Mesodermal cell (in vitro differentiated cells): ENCODE data around the gene YOD1. TPM values are rescaled to one million over a fixed set of nuclear protein-coding genes. Genes with fewer than 3 reads are reported as not detected.

Source experiments
- H3K27ac ChIP-seq: 2 replicates; pipeline ENCODE4 v1.7.0; 2013; ENCODE audit warnings: mild to moderate bottlenecking, low read depth, low read length, moderate library complexity; ENCODE audit not compliant: severe bottlenecking
- H3K36me3 ChIP-seq: 2 replicates; pipeline ENCODE4 v1.7.1; 2013; ENCODE audit warnings: mild to moderate bottlenecking, low read length, moderate library complexity; ENCODE audit not compliant: control insufficient read depth, insufficient read depth
- H3K4me1 ChIP-seq: one replicate; pipeline ENCODE4 v1.7.1; 2013; ENCODE audit warnings: mild to moderate bottlenecking, low read length; ENCODE audit not compliant: insufficient read depth, control insufficient read depth, poor library complexity, severe bottlenecking
- H3K4me3 ChIP-seq: 2 replicates; pipeline ENCODE4 v1.7.0; 2013; ENCODE audit warnings: low read length, control low read depth, mild to moderate bottlenecking; ENCODE audit not compliant: insufficient read depth, poor library complexity, severe bottlenecking; ENCODE audit errors: extremely low read depth
- H3K9me3 ChIP-seq: 2 replicates; pipeline ENCODE4 v1.7.1; 2013; ENCODE audit warnings: mild to moderate bottlenecking, low read length, moderate library complexity; ENCODE audit not compliant: control insufficient read depth
- WGBS, 2 experiments: methylation state at CpG; one replicate each; pipeline ENCODE4 v1.1.5; 2013; ENCODE audit warnings: missing lambda C conversion rate in 2 of 2; ENCODE audit not compliant: insufficient coverage in 2 of 2; 5-methylcytosine and 5-hydroxymethylcytosine counted together
- polyA plus RNA-seq, 2 experiments: library from polyadenylated mRNA; stranded (reverse); fragments of 50-300 nt; gene quantifications; one replicate each; pipeline ENCODE4 v1.2.3, GENCODE V29; 2013

Gene YOD1
- 11.7 TPM for polyA plus RNA-seq (2013, experiment 1 of 2)
- polyA plus RNA-seq (2013, experiment 2 of 2), result 9.9 TPM

GRCh38 chr1:207051191-207051943 is at the start of gene YOD1:
Gene YOD1, minus strand, starts transcription at chr1:207051208. Its CDS starts 178 bp downstream, at chr1:207051030.
- Histone ChIP-seq H3K36me3 (peaks cover 21% of the 10 kb centered on the region), H3K4me1 (peaks cover 4% of the 10 kb centered on the region), H3K27ac (peak within 1 kb of the TSS; percentile 93), H3K9me3 (no peaks in the 10 kb centered on the region), H3K4me3 (peak within 1 kb of the TSS; percentile 97)
- 84 to 86% methylated on average over 9 to 10 of the region's 15 CpGs for WGBS, 2 experiments

GRCh38 chr1:207097871-207098324 is 46.9 kb upstream of the YOD1 start:
- no peaks in the 10 kb centered on the region for H3K36me3 ChIP-seq
- H3K4me3 ChIP-seq, result no peak overlapping the region
- 85 to 93% methylated on average over 2 to 3 of the region's 3 CpGs for WGBS, 2 experiments
- H3K4me1 ChIP-seq, result no peaks in the 10 kb centered on the region
- H3K27ac ChIP-seq, result no peak overlapping the region
- H3K9me3 ChIP-seq, result no peaks in the 10 kb centered on the region

- H3K27ac ChIP-seq, result no peak overlapping the region
- H3K9me3 ChIP-seq, result no peaks in the 10 kb centered on the region
- peaks cover 9% of the 10 kb centered on the region for H3K4me1 ChIP-seq
- H3K4me3 ChIP-seq, result no peak overlapping the region
- no peaks in the 10 kb centered on the region for H3K36me3 ChIP-seq
- WGBS, 2 experiments, result 67 to 100% methylated on average over 1 of the region's 2 CpGs
Measured at GRCh38 chr1:207093944-207094343, 42.9 kb upstream of the YOD1 start.

GRCh38 chr1:207091200-207091908 is 40.3 kb upstream of the YOD1 start:
- no peaks in the 10 kb centered on the region for H3K36me3 ChIP-seq
- 86 to 90% methylated on average over 4 of the region's 4 CpGs for WGBS, 2 experiments
- H3K27ac ChIP-seq, result no peak overlapping the region
- peaks cover 28% of the 10 kb centered on the region for H3K4me1 ChIP-seq
- no peaks in the 10 kb centered on the region for H3K9me3 ChIP-seq
- no peak overlapping the region for H3K4me3 ChIP-seq

GRCh38 chr1:207089627-207090355 is 38.8 kb upstream of the YOD1 start:
- Histone ChIP-seq H3K36me3 (no peaks in the 10 kb centered on the region), H3K4me1 (peaks cover 43% of the 10 kb centered on the region), H3K4me3 (no peak overlapping the region), H3K27ac (no peak overlapping the region), H3K9me3 (no peaks in the 10 kb centered on the region)
- WGBS, 2 experiments, result 90 to 96% methylated on average over 15 to 16 of the region's 17 CpGs

- Histone ChIP-seq H3K4me3 (no peak within 1 kb of the TSS), H3K36me3 (no peaks in the 10 kb centered on the region), H3K9me3 (no peaks in the 10 kb centered on the region), H3K27ac (peak within 1 kb of the TSS; percentile 68), H3K4me1 (peaks cover 43% of the 10 kb centered on the region)
- WGBS, 2 experiments, result 87 to 93% methylated on average over 5 to 8 of the region's 9 CpGs
Measured at GRCh38 chr1:207088701-207089626, 38.0 kb upstream of the YOD1 start, which contains the start of gene C4BPB. Gene C4BPB, plus strand, starts transcription at chr1:207088860. Its CDS starts 672 bp downstream, at chr1:207089532.

GRCh38 chr1:207088161-207088560 is 37.2 kb upstream of the YOD1 start:
- peak overlapping the region; percentile 68 for H3K27ac ChIP-seq
- peaks cover 43% of the 10 kb centered on the region for H3K4me1 ChIP-seq
- 80% methylated on average over 1 of the region's 2 CpGs; no CpG with 5 or more reads in 1 of the 2 experiments for WGBS, 2 experiments

GRCh38 chr1:207085887-207086286 is 34.9 kb upstream of the YOD1 start:
- Histone ChIP-seq H3K36me3 (no peaks in the 10 kb centered on the region), H3K4me3 (no peak overlapping the region), H3K27ac (no peak overlapping the region), H3K4me1 (peaks cover 46% of the 10 kb centered on the region), H3K9me3 (no peaks in the 10 kb centered on the region)
- no CpG with 5 or more reads among the region's 3 CpGs for WGBS, 2 experiments

More at GRCh38 chr1:207088161-207088560, 37.2 kb upstream of the YOD1 start:
- H3K36me3 ChIP-seq, result no peaks in the 10 kb centered on the region
- H3K4me3 ChIP-seq, result no peak overlapping the region
- no peaks in the 10 kb centered on the region for H3K9me3 ChIP-seq

- H3K4me1 ChIP-seq, result peaks cover 45% of the 10 kb centered on the region
- H3K36me3 ChIP-seq, result no peaks in the 10 kb centered on the region
- WGBS, 2 experiments, result 33 to 44% methylated on average over 5 to 7 of the region's 8 CpGs
- H3K4me3 ChIP-seq, result no peak overlapping the region
- peak overlapping the region; percentile 24 for H3K27ac ChIP-seq
- no peaks in the 10 kb centered on the region for H3K9me3 ChIP-seq
Measured at GRCh38 chr1:207084701-207085180, 33.7 kb upstream of the YOD1 start.
